Measurements from ENCODE around the gene XPO6. TPM values are rescaled to one million over a fixed set of nuclear protein-coding genes. Genes with fewer than 3 reads are reported as not detected.
A peak's percentile ranks its signal among the peaks of the same experiment; 100 is the strongest.

The XPO6 gene
- total and polyA plus RNA-seq, 2 of the 13 experiments (the other 11 are each of a cell fraction or from before 2014, with no cell fraction given) = 109 to 129 TPM

DNA sequence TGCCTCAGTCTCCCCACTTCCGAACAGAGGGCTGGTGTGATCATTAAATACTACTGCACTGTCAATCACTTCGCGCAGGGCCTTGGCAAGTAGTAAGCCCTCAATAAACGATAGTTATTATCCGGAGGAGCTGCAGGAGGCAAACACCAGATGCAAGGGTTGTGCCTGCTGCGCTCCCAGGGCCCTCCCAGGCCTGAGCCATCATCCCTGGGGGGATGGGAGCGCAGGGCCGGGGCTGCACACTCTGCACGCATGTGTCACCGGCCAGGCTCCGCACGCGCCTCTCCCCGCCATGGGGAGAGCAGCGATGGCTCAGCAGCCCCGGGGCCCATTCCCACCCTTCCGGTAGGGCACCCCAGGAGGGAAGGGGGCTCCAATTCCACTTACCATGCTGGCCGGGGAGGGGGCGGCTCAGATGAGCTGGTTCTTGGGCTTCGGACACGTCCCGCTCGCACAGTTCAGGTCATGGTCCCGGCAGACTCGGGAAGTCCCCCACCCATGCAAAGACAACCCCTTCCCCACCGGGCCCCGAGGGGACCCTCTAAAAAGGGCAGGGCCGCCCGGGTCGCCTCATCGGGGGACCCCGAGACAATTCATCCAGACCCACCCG is 681 bp downstream of the XPO6 start (continued):
- TF ChIP-seq HNRNPL (IDR thresholded peaks at IDR 0.05; ENCODE audit: low read depth, low read length) (no peak), ZNF549 (CRISPR knock-in tag; IDR thresholded peaks at IDR 0.05) (no peak), NFKBIZ (CRISPR knock-in tag; IDR thresholded peaks at IDR 0.05) (no peak), ZNF431 (CRISPR knock-in tag; IDR thresholded peaks at IDR 0.05; ENCODE audit: borderline replicate concordance, low read depth) (no peak), JUND (CRISPR knock-in tag; IDR thresholded peaks at IDR 0.05) (no peak), THYN1 (CRISPR knock-in tag; IDR thresholded peaks at IDR 0.05; ENCODE audit: borderline replicate concordance, low read depth) (no peak), NR2C2 (CRISPR knock-in tag; IDR thresholded peaks at IDR 0.05; ENCODE audit: borderline replicate concordance) (no peak), CEBPG (CRISPR knock-in tag; IDR thresholded peaks at IDR 0.05) (no peak), STAG1 (CRISPR knock-in tag; IDR thresholded peaks at IDR 0.05) (no peak), TOE1 (CRISPR knock-in tag; IDR thresholded peaks at IDR 0.05) (no peak), RBM39 (IDR thresholded peaks at IDR 0.05; ENCODE audit: low read depth, low read length, poor library complexity, severe bottlenecking) (no peak), ZNF724P (CRISPR knock-in tag; IDR thresholded peaks at IDR 0.05; ENCODE audit: borderline replicate concordance) (no peak), ZMYM3 (CRISPR knock-in tag; IDR thresholded peaks at IDR 0.05) (no peak), XRCC5 (optimal IDR thresholded peaks at IDR 0.05; ENCODE audit: low read length) (peak; percentile 53)
- TF ChIP-seq, protein P1, sequence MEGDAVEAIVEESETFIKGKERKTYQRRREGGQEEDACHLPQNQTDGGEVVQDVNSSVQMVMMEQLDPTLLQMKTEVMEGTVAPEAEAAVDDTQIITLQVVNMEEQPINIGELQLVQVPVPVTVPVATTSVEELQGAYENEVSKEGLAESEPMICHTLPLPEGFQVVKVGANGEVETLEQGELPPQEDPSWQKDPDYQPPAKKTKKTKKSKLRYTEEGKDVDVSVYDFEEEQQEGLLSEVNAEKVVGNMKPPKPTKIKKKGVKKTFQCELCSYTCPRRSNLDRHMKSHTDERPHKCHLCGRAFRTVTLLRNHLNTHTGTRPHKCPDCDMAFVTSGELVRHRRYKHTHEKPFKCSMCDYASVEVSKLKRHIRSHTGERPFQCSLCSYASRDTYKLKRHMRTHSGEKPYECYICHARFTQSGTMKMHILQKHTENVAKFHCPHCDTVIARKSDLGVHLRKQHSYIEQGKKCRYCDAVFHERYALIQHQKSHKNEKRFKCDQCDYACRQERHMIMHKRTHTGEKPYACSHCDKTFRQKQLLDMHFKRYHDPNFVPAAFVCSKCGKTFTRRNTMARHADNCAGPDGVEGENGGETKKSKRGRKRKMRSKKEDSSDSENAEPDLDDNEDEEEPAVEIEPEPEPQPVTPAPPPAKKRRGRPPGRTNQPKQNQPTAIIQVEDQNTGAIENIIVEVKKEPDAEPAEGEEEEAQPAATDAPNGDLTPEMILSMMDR (CRISPR knock-in tag; IDR thresholded peaks at IDR 0.05) = no peak
- TF ChIP-seq, protein P2, sequence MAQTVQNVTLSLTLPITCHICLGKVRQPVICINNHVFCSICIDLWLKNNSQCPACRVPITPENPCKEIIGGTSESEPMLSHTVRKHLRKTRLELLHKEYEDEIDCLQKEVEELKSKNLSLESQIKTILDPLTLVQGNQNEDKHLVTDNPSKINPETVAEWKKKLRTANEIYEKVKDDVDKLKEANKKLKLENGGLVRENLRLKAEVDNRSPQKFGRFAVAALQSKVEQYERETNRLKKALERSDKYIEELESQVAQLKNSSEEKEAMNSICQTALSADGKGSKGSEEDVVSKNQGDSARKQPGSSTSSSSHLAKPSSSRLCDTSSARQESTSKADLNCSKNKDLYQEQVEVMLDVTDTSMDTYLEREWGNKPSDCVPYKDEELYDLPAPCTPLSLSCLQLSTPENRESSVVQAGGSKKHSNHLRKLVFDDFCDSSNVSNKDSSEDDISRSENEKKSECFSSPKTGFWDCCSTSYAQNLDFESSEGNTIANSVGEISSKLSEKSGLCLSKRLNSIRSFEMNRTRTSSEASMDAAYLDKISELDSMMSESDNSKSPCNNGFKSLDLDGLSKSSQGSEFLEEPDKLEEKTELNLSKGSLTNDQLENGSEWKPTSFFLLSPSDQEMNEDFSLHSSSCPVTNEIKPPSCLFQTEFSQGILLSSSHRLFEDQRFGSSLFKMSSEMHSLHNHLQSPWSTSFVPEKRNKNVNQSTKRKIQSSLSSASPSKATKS (CRISPR knock-in tag; IDR thresholded peaks at IDR 0.05) = no peak
- TF ChIP-seq, protein P3, sequence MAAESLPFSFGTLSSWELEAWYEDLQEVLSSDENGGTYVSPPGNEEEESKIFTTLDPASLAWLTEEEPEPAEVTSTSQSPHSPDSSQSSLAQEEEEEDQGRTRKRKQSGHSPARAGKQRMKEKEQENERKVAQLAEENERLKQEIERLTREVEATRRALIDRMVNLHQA (CRISPR knock-in tag; IDR thresholded peaks at IDR 0.05) = no peak
- TF ChIP-seq, protein P4, sequence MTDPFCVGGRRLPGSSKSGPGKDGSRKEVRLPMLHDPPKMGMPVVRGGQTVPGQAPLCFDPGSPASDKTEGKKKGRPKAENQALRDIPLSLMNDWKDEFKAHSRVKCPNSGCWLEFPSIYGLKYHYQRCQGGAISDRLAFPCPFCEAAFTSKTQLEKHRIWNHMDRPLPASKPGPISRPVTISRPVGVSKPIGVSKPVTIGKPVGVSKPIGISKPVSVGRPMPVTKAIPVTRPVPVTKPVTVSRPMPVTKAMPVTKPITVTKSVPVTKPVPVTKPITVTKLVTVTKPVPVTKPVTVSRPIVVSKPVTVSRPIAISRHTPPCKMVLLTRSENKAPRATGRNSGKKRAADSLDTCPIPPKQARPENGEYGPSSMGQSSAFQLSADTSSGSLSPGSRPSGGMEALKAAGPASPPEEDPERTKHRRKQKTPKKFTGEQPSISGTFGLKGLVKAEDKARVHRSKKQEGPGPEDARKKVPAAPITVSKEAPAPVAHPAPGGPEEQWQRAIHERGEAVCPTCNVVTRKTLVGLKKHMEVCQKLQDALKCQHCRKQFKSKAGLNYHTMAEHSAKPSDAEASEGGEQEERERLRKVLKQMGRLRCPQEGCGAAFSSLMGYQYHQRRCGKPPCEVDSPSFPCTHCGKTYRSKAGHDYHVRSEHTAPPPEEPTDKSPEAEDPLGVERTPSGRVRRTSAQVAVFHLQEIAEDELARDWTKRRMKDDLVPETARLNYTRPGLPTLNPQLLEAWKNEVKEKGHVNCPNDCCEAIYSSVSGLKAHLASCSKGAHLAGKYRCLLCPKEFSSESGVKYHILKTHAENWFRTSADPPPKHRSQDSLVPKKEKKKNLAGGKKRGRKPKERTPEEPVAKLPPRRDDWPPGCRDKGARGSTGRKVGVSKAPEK (CRISPR knock-in tag; IDR thresholded peaks at IDR 0.05; ENCODE audit: borderline replicate concordance) = no peak
- TF ChIP-seq, protein P5, sequence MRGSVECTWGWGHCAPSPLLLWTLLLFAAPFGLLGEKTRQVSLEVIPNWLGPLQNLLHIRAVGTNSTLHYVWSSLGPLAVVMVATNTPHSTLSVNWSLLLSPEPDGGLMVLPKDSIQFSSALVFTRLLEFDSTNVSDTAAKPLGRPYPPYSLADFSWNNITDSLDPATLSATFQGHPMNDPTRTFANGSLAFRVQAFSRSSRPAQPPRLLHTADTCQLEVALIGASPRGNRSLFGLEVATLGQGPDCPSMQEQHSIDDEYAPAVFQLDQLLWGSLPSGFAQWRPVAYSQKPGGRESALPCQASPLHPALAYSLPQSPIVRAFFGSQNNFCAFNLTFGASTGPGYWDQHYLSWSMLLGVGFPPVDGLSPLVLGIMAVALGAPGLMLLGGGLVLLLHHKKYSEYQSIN (CRISPR knock-in tag; IDR thresholded peaks at IDR 0.05; ENCODE audit: borderline replicate concordance) = no peak
- TF ChIP-seq, protein P6, sequence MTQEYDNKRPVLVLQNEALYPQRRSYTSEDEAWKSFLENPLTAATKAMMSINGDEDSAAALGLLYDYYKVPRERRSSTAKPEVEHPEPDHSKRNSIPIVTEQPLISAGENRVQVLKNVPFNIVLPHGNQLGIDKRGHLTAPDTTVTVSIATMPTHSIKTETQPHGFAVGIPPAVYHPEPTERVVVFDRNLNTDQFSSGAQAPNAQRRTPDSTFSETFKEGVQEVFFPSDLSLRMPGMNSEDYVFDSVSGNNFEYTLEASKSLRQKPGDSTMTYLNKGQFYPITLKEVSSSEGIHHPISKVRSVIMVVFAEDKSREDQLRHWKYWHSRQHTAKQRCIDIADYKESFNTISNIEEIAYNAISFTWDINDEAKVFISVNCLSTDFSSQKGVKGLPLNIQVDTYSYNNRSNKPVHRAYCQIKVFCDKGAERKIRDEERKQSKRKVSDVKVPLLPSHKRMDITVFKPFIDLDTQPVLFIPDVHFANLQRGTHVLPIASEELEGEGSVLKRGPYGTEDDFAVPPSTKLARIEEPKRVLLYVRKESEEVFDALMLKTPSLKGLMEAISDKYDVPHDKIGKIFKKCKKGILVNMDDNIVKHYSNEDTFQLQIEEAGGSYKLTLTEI (CRISPR knock-in tag; conservative IDR thresholded peaks at IDR 0.05) = no peak
